ENCODE measurements around the gene ATAD1. TPM values are rescaled to one million over a fixed set of nuclear protein-coding genes. Genes with fewer than 3 reads are reported as not detected.

ATAD1 gene
- total RNA-seq, 1 donor from 2014 or later, result 50.1 TPM

DNA sequence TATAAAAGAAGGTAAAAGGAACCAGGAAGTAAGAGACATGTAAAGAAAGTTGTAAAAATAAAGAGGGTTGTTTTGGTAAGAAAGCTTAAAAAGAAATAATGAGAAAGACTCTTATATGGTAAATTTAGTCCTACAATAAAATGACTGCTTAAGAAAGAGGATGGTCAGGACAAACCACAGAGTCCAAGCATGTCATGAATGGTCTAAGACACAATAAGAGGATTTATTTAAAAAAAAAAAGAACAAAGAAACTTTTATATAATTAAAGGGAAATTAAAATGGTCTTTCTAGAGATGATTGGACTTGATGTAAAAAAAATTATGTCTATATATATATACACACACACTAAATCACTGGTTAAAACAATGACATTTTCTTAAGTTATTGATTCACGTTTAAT, 18.2 kb downstream of the ATAD1 start:
- no peaks in the 10 kb centered on the region for H3K27me3 Mint-ChIP-seq
- peaks cover 21% of the 10 kb centered on the region for H3K9me3 Mint-ChIP-seq
- H3K36me3 Mint-ChIP-seq, result peaks cover 63% of the 10 kb centered on the region
- H3K27ac Mint-ChIP-seq, result no peak overlapping the region
- H3K4me3 Mint-ChIP-seq, result no peak overlapping the region
- DNase-seq (ENCODE audit: extremely low spot score, unreplicated experiment), result no peak
- TF ChIP-seq, protein P1, sequence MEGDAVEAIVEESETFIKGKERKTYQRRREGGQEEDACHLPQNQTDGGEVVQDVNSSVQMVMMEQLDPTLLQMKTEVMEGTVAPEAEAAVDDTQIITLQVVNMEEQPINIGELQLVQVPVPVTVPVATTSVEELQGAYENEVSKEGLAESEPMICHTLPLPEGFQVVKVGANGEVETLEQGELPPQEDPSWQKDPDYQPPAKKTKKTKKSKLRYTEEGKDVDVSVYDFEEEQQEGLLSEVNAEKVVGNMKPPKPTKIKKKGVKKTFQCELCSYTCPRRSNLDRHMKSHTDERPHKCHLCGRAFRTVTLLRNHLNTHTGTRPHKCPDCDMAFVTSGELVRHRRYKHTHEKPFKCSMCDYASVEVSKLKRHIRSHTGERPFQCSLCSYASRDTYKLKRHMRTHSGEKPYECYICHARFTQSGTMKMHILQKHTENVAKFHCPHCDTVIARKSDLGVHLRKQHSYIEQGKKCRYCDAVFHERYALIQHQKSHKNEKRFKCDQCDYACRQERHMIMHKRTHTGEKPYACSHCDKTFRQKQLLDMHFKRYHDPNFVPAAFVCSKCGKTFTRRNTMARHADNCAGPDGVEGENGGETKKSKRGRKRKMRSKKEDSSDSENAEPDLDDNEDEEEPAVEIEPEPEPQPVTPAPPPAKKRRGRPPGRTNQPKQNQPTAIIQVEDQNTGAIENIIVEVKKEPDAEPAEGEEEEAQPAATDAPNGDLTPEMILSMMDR (conservative IDR thresholded peaks at IDR 0.05), result no peak
- no peaks in the 10 kb centered on the region for H3K4me1 Mint-ChIP-seq (ENCODE audit: unreplicated experiment)

DNA sequence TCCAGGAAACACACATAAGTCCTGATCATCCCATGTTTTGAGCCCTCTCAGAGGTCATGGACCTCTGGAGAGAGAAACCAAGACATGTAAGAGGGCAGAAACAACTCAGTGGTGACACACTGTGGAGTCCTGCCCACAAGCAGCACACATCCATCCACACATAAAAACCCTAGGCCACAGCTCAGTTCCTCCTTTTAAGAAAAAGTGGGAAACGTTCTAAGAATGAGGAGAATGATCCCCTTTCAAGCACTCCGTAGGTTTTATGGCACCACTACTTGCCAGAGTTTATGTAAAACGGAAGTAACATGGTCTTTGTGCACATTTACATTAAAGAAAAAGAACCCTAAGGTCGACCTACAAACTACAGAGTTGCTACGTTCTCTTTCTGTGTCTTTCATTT, 19.9 kb downstream of the ATAD1 start:
- no peak for DNase-seq (ENCODE audit: extremely low spot score, unreplicated experiment)
- H3K4me1 Mint-ChIP-seq (ENCODE audit: unreplicated experiment), result no peaks in the 10 kb centered on the region
- H3K4me3 Mint-ChIP-seq, result no peak overlapping the region
- H3K36me3 Mint-ChIP-seq, result peaks cover 47% of the 10 kb centered on the region
- no peaks in the 10 kb centered on the region for H3K27me3 Mint-ChIP-seq
- TF ChIP-seq, protein P1 (conservative IDR thresholded peaks at IDR 0.05), result no peak
- H3K27ac Mint-ChIP-seq, result no peak overlapping the region
- H3K9me3 Mint-ChIP-seq, result peaks cover 7% of the 10 kb centered on the region

DNA sequence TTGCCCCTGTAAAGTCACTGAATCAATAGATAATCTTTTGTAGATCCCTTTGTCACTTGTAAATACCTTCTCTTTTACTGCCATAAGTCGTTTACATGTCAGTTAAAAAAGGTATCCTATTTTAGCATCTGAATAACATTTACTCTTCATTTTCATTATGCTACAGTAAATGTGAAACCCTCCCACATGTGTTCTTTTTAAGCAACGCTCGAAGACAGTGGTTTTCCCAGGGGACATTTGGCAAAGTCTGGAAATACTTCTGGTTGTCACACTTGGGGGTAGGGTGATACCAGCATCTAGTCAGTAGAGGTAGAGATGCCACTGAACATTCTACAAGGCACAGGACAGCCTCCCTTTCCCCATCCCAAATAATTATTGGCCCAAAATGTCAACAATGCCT, 23.7 kb downstream of the ATAD1 start:
- H3K4me3 Mint-ChIP-seq, result no peak overlapping the region
- H3K27ac Mint-ChIP-seq, result no peak overlapping the region
- H3K9me3 Mint-ChIP-seq, result no peaks in the 10 kb centered on the region
- TF ChIP-seq, protein P1 (conservative IDR thresholded peaks at IDR 0.05), result no peak
- H3K4me1 Mint-ChIP-seq (ENCODE audit: unreplicated experiment), result no peaks in the 10 kb centered on the region
- H3K36me3 Mint-ChIP-seq, result peaks cover 36% of the 10 kb centered on the region
- DNase-seq (ENCODE audit: extremely low spot score, unreplicated experiment), result no peak
- no peaks in the 10 kb centered on the region for H3K27me3 Mint-ChIP-seq

DNA sequence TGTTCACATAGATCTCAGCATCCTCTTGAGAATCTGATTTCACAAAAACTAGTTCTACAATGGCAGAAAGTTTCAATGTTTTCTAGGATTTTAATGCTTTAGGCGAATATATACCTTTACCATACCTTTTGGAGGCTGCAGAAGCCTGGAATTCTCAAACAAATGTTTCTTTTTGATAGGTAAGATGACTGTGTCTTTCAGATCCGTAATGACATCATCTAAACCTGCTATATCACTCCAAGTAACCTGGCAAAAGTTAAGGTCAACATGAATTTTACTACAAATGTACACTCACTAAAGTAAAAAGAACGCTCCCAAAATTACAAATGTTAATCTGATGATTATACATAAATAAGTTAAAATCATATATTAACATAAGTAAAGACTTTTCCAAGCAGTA, 27.8 kb downstream of the ATAD1 start:
- no peak overlapping the region for H3K27ac Mint-ChIP-seq
- peaks cover 18% of the 10 kb centered on the region for H3K36me3 Mint-ChIP-seq
- no peaks in the 10 kb centered on the region for H3K9me3 Mint-ChIP-seq
- DNase-seq (ENCODE audit: extremely low spot score, unreplicated experiment), result no peak
- TF ChIP-seq, protein P1 (conservative IDR thresholded peaks at IDR 0.05), result no peak
- no peak overlapping the region for H3K4me3 Mint-ChIP-seq
- H3K4me1 Mint-ChIP-seq (ENCODE audit: unreplicated experiment), result no peaks in the 10 kb centered on the region
- H3K27me3 Mint-ChIP-seq, result no peaks in the 10 kb centered on the region

DNA sequence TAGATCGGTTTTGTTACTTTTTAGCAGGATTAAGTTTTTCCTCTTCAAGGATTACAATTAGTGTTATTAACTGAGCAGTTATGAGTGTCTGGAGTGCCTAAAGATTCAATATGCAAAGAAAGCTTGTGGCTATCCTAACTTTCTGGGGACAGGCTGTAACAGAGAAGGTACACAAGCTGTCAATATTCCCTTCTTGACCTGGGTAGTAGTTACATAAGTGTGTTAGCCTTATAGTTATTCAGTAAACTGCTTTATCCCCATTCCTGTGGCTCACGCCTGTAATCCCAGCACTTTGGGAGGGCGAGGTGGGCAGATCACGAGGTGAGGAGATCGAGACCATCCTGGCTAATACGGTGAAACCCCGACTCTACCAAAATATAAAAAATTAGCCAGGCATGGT, 31.6 kb downstream of the ATAD1 start:
- DNase-seq (ENCODE audit: extremely low spot score, unreplicated experiment), result no peak
- Mint-ChIP-seq H3K27me3 (no peaks in the 10 kb centered on the region), H3K36me3 (peaks cover 24% of the 10 kb centered on the region), H3K9me3 (no peaks in the 10 kb centered on the region), H3K4me3 (no peak overlapping the region), H3K27ac (no peak overlapping the region), H3K4me1 (ENCODE audit: unreplicated experiment) (no peaks in the 10 kb centered on the region)
- TF ChIP-seq, protein P1 (conservative IDR thresholded peaks at IDR 0.05), result no peak

DNA sequence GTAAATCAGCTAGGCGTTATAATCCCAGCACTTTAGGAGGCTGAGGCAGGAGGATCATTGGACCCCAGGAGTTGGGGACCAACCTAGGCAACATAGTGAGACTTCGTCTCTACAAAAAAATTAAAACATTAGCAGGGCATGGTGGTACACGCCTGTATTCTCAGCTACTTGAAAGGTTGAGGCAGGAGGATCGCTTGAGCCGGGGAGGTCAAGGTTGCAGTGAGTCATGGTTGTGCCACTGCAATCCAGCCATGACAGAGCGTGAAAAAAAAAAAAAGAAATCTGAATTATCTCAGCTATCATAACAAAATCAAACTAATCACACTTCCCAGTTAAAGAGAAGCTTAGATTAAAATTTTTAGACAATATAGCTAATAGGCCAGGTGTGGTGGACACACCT, 35.3 kb downstream of the ATAD1 start:
- Mint-ChIP-seq H3K27ac (no peak overlapping the region), H3K4me1 (ENCODE audit: unreplicated experiment) (no peaks in the 10 kb centered on the region), H3K9me3 (no peaks in the 10 kb centered on the region), H3K4me3 (no peak overlapping the region), H3K27me3 (no peaks in the 10 kb centered on the region), H3K36me3 (peaks cover 24% of the 10 kb centered on the region)
- TF ChIP-seq, protein P1 (conservative IDR thresholded peaks at IDR 0.05), result no peak
- no peak for DNase-seq (ENCODE audit: extremely low spot score, unreplicated experiment)

All from type B pancreatic cell (in vitro differentiated cells).